Activated CD4-positive, alpha-beta T cell treated with anti-CD3 and anti-CD28 coated beads for 36 hours (primary cell): ENCODE measurements around the gene HDAC1. TPM values are rescaled to one million over a fixed set of nuclear protein-coding genes. Genes with fewer than 3 reads are reported as not detected.

Source experiments
- ATAC-seq: fragments of 200-7000 bp; cut with Tn5 transposase; one replicate; pipeline ENCODE4 v1.10.0; 2021; ENCODE audit warnings: mild to moderate bottlenecking, moderate library complexity
- CTCF ChIA-PET: fragments of 350-600 bp; sonication (Branson Sonifier 250); formaldehyde crosslinking; loops from one replicate; lab custom pipeline; 2021; ENCODE audit warnings: antibody characterized with exemption; lab: Charles Lee
- POLR2A ChIA-PET: fragments of 350-600 bp; sonication (Branson Sonifier 250); formaldehyde crosslinking; loops from one replicate; lab custom pipeline; 2021; ENCODE audit warnings: antibody characterized with exemption, inconsistent platforms; lab: Charles Lee
- DNase-seq: peaks from one replicate; pipeline ENCODE4 v3.0.0-alpha.2; 2020
- H3K27ac Mint-ChIP-seq: one replicate; pipeline ENCODE4 v1.8.0; 2021; ENCODE audit warnings: mixed read lengths
- H3K27me3 Mint-ChIP-seq: one replicate; pipeline ENCODE4 v1.8.0; 2021; ENCODE audit warnings: mixed read lengths
- H3K36me3 Mint-ChIP-seq: one replicate; pipeline ENCODE4 v1.8.0; 2021; ENCODE audit warnings: low read depth, mixed read lengths
- H3K4me1 Mint-ChIP-seq: one replicate; pipeline ENCODE4 v1.8.0; 2021; ENCODE audit warnings: mixed read lengths
- H3K4me3 Mint-ChIP-seq: one replicate; pipeline ENCODE4 v1.8.0; 2021; ENCODE audit warnings: mild to moderate bottlenecking, moderate library complexity, mixed read lengths
- H3K9me3 Mint-ChIP-seq: one replicate; pipeline ENCODE4 v1.8.0; 2021; ENCODE audit warnings: low read depth, mixed read lengths
- intact Hi-C, 2 experiments: fragments of 100-400 bp; cut with DNase I in 1 of 2; cut with micrococcal nuclease in 1 of 2; formaldehyde crosslinking; loops; one replicate each; pipeline versions ENCODE4 v1.14.2 to v1.15.1; 2022 to 2024; cut with DNase I, micrococcal nuclease
- total RNA-seq, 2 experiments: library from RNA; stranded (reverse); gene quantifications; one replicate each; pipeline ENCODE4 v1.2.3, GENCODE V29; 2021

The HDAC1 gene
- total RNA-seq, 2 experiments from 2014 or later, result 132 to 146 TPM

DNA sequence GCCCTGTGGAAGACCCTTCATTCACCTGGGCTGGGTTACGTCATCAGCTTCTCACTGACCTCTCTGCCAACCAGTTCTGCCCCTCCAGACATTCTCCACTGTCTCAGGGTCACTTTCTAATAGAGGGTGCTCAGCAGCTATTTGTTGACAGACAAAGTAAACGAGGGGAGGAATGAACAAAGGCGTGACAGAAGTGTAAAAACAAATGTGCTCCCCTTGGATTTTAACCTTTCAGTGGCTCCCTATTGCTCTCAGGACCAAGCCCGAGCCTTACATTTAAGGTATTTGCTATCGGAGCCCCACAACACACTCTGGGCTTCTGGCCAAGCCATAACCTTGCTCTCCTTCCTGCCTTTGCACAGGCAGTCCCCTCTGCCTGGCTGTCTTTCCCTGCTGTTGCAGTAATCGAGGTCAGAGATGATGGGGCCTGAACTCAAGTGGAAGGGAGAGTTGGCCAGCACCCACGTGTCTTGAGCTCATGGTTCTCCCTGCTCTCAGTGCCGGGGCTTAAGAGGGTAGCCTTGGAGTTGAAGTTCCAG is 53.5 kb downstream of the HDAC1 start:
- Mint-ChIP-seq H3K4me1 (peaks cover 31% of the 10 kb centered on the region), H3K27ac (peak overlapping the region; percentile 32), H3K36me3 (no peaks in the 10 kb centered on the region), H3K9me3 (peaks cover under 1% of the 10 kb centered on the region), H3K27me3 (no peaks in the 10 kb centered on the region), H3K4me3 (no peak overlapping the region)
- intact Hi-C loops, result no loop called here
- ATAC-seq (no peak), DNase-seq (no peak)
- ChIA-PET CTCF (interaction anchor here (0.6 to 1.6 kb wide), 6 partner anchors 9 to 652 kb away, joined by 3 to 4 read pairs (median 3); partner anchors contain the start of gene MARCKSL1), POLR2A (interaction anchor here (0.6 to 1.3 kb wide), 4 partner anchors 9 to 94 kb away, joined by 3 to 4 read pairs (median 3); partner anchors contain the start of genes LCK and MARCKSL1)

DNA sequence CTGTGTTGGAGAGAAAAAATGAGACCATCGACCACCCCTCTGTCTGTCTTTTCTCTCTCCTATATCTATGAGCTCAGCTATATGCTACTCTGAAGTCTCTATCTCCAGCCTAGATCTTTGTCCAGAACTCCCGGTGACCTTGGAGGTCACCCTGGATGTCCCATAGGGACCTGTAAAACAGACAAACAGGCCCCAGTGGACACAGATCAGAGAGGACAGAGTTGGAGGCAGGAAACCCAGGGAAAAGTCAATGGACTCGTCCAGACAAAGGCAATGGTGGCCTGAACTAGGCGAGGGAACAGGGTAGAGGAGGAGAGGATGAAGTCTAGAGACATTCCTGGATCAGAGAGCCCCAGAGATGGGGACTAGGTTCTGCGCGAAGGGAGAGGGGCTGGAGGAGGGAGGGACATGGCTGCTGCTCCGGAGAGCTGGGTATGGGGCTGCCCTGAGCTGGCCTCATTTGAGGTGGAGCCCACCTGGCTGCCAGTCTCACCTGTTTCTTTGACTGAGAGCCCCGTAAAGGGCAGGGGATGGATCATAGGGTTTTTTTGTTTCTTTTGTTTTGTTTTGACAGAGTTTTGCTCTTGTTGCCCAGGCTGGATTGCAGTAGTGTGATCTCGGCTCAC is 54.8 kb downstream of the HDAC1 start:
- Mint-ChIP-seq H3K4me3 (no peak overlapping the region), H3K36me3 (no peaks in the 10 kb centered on the region), H3K27me3 (no peaks in the 10 kb centered on the region), H3K9me3 (peaks cover 2% of the 10 kb centered on the region), H3K4me1 (peaks cover 37% of the 10 kb centered on the region), H3K27ac (no peak overlapping the region)
- ATAC-seq, result no peak
- ChIA-PET CTCF (interaction anchor here (0.7 kb wide), 1 partner anchor 68 kb away, joined by 3 read pairs; no protein-coding TSS in a partner anchor), POLR2A (no interaction called here)
- intact Hi-C loops, result no loop called here
- DNase-seq, result no peak

DNA sequence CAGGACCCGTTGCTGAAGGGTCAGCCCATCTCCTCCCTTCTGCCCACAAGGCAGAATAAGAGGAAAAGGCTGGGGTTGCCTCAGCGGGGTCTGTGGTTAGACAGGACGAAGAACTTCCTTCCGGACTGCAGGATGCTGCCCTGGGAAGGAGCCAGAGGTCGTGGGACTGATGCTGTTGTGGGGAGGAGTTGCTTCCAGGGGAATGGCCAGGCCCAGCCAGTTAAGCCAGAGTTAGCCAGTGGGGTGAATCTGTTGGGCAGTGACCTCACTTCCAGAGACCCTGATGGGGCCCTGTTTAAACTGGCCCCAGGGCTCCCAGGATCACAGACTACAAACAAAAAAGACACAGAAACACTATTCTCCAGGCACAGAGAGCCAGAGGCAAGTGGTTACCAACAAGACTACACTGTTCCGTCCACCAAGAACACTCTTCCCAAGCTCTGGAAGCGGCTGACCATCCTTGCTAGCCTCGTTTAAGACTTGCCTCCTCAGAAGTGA is 57.4 kb downstream of the HDAC1 start:
- ChIA-PET CTCF (interaction anchor here (1.5 kb wide), 1 partner anchor 94 kb away, joined by 3 read pairs; no protein-coding TSS in a partner anchor), POLR2A (no interaction called here)
- intact Hi-C loops, result no loop called here
- no peaks in the 10 kb centered on the region for H3K36me3 Mint-ChIP-seq
- peaks cover 35% of the 10 kb centered on the region for H3K4me1 Mint-ChIP-seq
- no peak for DNase-seq
- ATAC-seq, result no peak
- peaks cover 2% of the 10 kb centered on the region for H3K9me3 Mint-ChIP-seq
- H3K4me3 Mint-ChIP-seq, result no peak overlapping the region
- no peak overlapping the region for H3K27ac Mint-ChIP-seq
- H3K27me3 Mint-ChIP-seq, result no peaks in the 10 kb centered on the region

DNA sequence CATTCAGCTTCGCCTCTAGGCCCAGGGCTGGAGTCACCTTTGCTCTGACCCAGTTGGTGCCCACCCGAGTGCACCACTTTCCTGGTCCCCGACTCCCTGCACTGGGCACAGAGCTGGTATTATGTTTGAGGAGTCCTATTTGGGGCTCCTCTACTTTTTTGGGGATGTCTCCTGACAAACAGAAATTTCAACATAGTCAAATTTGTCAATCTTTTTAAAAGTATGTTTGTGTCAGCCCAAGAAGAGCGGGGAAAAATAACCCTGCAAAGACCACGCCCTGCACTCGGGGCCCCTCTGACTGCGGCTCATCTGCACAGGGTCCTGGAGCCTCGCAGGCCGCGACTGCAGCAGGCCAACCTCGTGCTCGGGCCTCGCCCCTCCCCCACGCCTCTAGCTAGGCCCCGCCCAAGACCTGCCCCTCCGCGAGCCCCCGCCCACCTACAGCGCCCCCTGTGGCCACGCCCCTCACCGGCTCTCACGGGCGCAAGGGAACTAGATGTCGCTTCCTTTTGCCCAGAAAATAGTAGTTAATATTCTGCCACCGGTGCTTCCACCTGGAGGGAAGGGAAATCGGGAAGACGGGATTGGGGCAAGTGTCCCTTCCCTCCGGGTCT is 59.0 kb downstream of the HDAC1 start:
- peaks cover 25% of the 10 kb centered on the region for H3K4me1 Mint-ChIP-seq
- H3K36me3 Mint-ChIP-seq, result no peaks in the 10 kb centered on the region
- DNase-seq, result peak; percentile 90
- POLR2A ChIA-PET, result interaction anchor here (1.4 kb wide), 2 partner anchors 13 to 15 kb away, joined by 4 to 6 read pairs; partner anchors contain the start of gene MARCKSL1
- intact Hi-C loops, result loop anchor here (1.0 to 2.0 kb wide), 13 partner anchors 15 to 466 kb away; partner anchors contain the start of genes BSDC1 (in 2 of the 2), EIF3I (in 2 of the 2), TMEM234 (in 2 of the 2) and IQCC (in 1 of the 2)
- peaks cover 2% of the 10 kb centered on the region for H3K9me3 Mint-ChIP-seq
- peak; percentile 78 for ATAC-seq
- H3K27ac Mint-ChIP-seq, result peak overlapping the region; percentile 82
- CTCF ChIA-PET, result interaction anchor here (0.9 to 1.1 kb wide), 3 partner anchors 15 to 109 kb away, joined by 3 to 5 read pairs (median 4); partner anchors contain the start of genes BSDC1 and MARCKSL1
- H3K27me3 Mint-ChIP-seq, result no peaks in the 10 kb centered on the region
- H3K4me3 Mint-ChIP-seq, result peak overlapping the region; percentile 73

DNA sequence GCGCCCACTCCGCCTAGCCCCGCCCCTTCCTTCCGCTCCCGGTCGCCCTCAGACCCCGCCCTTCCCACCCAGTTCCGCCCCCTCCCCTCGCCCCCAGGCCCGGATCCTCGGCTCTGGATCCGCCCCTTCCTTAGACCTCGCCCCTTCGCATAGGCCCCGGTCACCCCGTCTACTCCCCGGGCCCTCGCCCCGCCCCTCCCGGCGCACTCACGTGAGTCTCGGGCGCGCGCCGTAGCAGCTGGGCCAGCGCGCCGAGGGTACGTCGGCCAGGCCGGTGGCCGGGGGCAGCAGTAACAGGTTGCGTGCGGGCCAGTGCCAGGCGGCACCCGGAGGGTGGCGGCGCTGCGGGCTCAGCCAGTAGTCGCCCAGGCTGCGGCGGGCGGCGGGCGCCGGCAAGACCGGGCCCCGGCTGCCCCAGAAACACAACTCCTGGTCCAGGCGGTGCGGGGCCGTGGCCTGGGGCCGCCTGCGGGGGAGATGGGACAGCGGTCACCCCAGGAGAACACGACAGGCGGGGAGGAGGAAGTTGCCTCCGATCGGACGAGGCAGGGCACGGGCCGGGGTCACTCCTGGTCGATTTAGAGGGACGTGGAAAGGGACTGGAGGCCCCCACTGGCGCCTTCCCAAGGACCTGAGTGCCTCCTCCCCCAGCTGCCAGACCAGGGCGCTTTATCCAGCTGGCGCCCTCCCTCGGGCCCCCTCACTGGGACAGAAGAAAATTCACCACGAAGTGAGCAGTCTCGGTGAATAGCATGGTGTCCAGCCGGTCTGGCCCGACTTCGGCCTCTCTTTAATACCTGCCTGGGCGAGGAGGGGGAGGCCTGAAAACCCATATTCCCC is 59.7 kb downstream of the HDAC1 start:
- DNase-seq, result peak; percentile 96
- Mint-ChIP-seq H3K27me3 (no peaks in the 10 kb centered on the region), H3K4me3 (peak overlapping the region; percentile 73), H3K9me3 (peaks cover 2% of the 10 kb centered on the region), H3K27ac (peak overlapping the region; percentile 82), H3K4me1 (peaks cover 20% of the 10 kb centered on the region), H3K36me3 (no peaks in the 10 kb centered on the region)
- peak; percentile 96 for ATAC-seq
- POLR2A ChIA-PET, result interaction anchor here (1.4 kb wide), 2 partner anchors 14 to 15 kb away, joined by 4 to 6 read pairs; partner anchors contain the start of gene MARCKSL1
- intact Hi-C loops, result loop anchor here (1.0 to 2.0 kb wide), 13 partner anchors 15 to 466 kb away; partner anchors contain the start of genes BSDC1 (in 2 of the 2), EIF3I (in 2 of the 2), TMEM234 (in 2 of the 2) and IQCC (in 1 of the 2)
- CTCF ChIA-PET, result interaction anchor here (1.0 to 3.4 kb wide), 5 partner anchors 11 to 136 kb away, joined by 5 to 16 read pairs (median 8); partner anchors contain the start of gene MARCKSL1

DNA sequence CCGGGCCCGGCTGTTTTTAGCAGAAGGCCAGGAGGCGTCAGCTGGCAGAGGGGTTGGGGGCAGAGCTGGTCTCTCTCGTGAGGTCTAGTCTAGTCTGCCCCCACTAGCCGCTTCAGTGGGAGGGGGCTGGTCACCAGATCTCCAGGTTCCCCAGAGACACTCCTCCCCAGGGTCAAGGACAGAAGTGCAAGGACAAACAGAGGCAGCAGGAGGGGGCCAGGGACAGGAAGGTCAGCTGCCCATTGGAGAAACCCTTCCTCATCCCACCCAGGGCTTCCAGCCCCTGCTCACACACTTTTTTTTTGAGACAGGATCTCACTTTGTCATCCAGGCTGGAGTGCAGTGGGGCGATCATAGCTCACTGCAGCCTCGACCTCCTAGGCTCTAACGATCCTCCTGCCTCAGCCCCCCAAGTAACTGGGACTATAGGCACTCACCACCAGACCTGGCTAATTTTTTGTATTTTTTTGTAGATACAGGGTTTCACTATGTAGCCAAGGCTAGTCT is 60.4 kb downstream of the HDAC1 start:
- CTCF ChIA-PET, result interaction anchor here (0.6 to 3.4 kb wide), 8 partner anchors 11 to 165 kb away, joined by 3 to 16 read pairs (median 6); partner anchors contain the start of gene MARCKSL1
- Mint-ChIP-seq H3K9me3 (peaks cover 2% of the 10 kb centered on the region), H3K4me3 (peak overlapping the region; percentile 73), H3K27me3 (no peaks in the 10 kb centered on the region), H3K27ac (no peak overlapping the region), H3K36me3 (no peaks in the 10 kb centered on the region), H3K4me1 (peaks cover 20% of the 10 kb centered on the region)
- intact Hi-C loops, result no loop called here
- no peak for ATAC-seq
- POLR2A ChIA-PET, result no interaction called here
- no peak for DNase-seq

DNA sequence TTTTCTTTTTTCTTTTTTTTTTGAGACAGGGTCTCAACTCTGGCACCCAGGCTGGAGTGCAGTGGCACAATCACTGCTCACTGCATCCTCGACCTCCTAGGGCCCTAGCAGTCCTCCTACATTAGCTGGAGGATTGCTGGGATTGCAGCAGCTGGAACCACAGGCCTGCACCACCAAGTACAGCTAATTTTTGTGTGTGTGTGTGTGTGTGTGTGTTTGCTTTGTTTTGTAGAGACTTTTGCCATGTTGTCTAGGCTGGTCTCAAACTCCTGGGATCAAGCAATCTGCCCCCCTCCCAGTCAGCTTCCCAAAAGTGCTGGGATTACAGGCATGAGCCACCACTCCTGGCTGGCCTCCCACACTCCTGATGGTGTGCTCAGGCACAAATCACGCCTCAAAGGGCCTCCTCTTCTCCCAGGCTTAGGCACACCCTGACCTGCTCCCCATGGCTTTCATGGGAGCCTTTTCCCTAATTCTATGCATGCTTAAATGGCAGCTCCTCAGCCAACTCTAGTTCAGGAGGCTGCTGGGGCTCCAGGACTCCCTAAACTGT is 61.0 kb downstream of the HDAC1 start:
- Mint-ChIP-seq H3K27me3 (no peaks in the 10 kb centered on the region), H3K36me3 (no peaks in the 10 kb centered on the region), H3K27ac (no peak overlapping the region), H3K4me1 (peaks cover 20% of the 10 kb centered on the region), H3K4me3 (no peak overlapping the region), H3K9me3 (peaks cover 2% of the 10 kb centered on the region)
- no peak for DNase-seq
- ChIA-PET POLR2A (interaction anchor here (1.6 kb wide), 1 partner anchor 42 kb away, joined by 6 read pairs; the partner anchor contains the start of gene BSDC1), CTCF (interaction anchor here (0.6 to 3.4 kb wide), 8 partner anchors 11 to 165 kb away, joined by 3 to 16 read pairs (median 5); partner anchors contain the start of gene MARCKSL1)
- no peak for ATAC-seq
- intact Hi-C loops, result no loop called here

DNA sequence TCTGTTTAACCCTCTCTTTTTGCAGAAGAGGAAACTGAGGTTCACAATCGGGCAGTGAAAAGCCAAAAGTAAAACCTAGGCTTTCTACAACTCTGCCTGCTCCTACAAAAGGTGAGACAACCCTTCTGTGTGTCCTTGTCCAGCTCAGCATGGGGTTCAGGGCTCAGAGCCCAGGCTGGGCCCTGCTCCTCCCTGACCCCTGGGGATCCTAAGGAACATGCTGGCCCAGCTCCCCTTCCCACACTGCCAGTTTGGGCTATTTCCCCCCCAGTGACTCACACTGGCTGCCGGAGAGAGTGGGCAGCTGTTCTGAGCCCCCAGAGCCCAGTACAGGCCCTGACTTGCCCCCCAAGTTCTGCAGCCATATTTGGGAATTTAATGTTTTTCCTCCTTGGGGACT is 61.5 kb downstream of the HDAC1 start:
- H3K27ac Mint-ChIP-seq, result no peak overlapping the region

DNA sequence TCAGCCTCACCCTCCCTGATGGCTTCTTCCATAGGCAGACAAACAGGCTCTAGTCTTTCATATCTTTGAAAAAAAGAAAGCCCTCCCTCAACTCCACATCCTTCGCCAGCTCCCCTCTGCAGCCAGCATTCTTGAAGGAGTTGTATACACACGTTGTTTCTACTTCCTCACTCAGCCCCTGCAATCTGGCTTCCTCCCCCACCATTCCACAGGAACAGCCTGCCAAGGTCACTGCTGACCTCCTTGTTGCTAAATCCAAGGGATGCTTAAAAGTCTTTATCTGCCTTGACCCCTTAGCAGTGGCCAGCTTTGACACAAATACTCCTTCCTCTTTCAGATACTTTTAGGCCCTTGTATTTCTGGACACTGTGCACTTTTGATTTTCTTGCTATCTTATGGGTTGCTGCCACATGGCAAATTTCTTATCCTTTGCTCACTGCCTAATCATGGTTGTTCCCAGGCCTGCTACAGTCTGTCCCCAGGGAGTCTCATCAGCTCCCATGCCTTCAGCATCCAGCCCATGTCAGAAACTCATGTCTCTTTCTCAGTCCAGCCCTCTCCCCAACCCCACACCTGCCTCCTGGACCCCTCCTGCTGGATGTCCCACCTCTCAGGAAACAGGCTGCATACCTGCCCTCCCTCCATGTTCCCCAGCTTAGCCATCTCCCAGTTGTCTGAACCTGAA is 62.1 kb downstream of the HDAC1 start:
- intact Hi-C loops, result no loop called here
- ATAC-seq (no peak), DNase-seq (no peak)
- no peaks in the 10 kb centered on the region for H3K36me3 Mint-ChIP-seq
- ChIA-PET CTCF (interaction anchor here (0.7 to 3.4 kb wide), 6 partner anchors 10 to 138 kb away, joined by 4 to 16 read pairs (median 7); partner anchors contain the start of gene MARCKSL1), POLR2A (interaction anchor here (1.6 kb wide), 1 partner anchor 40 kb away, joined by 6 read pairs; the partner anchor contains the start of gene BSDC1)
- no peak overlapping the region for H3K4me3 Mint-ChIP-seq
- H3K27ac Mint-ChIP-seq, result no peak overlapping the region
- H3K27me3 Mint-ChIP-seq, result no peaks in the 10 kb centered on the region
- peaks cover 18% of the 10 kb centered on the region for H3K4me1 Mint-ChIP-seq
- peaks cover 2% of the 10 kb centered on the region for H3K9me3 Mint-ChIP-seq

More for the DNA sequence above, 61.5 kb downstream of the HDAC1 start:
- intact Hi-C loops, result no loop called here
- peaks cover 20% of the 10 kb centered on the region for H3K4me1 Mint-ChIP-seq
- no peaks in the 10 kb centered on the region for H3K27me3 Mint-ChIP-seq
- POLR2A ChIA-PET, result interaction anchor here (1.6 kb wide), 1 partner anchor 41 kb away, joined by 6 read pairs; the partner anchor contains the start of gene BSDC1
- no peaks in the 10 kb centered on the region for H3K36me3 Mint-ChIP-seq
- CTCF ChIA-PET, result interaction anchor here (0.7 to 3.4 kb wide), 6 partner anchors 11 to 138 kb away, joined by 4 to 16 read pairs (median 7); partner anchors contain the start of gene MARCKSL1
- DNase-seq, result no peak
- no peak overlapping the region for H3K4me3 Mint-ChIP-seq
- H3K9me3 Mint-ChIP-seq, result peaks cover 2% of the 10 kb centered on the region
- no peak for ATAC-seq
